Astrocyte of the spinal cord (primary cell): ENCODE measurements around the gene TRIM65.

Experiments used
- DNase-seq: peaks from one replicate; pipeline ENCODE4 v3.0.0; 2011; ENCODE audit warnings: low read depth, low spot score
- H3K4me3 ChIP-seq: 2 replicates; pipeline ENCODE4 v1.5.1; 2011; ENCODE audit warnings: low read depth, mild to moderate bottlenecking, low read length, moderate library complexity
- in situ Hi-C: cut with HindIII; loops from 2 replicates; pipeline ENCODE4 v1.10.0; 2017; ENCODE audit warnings: low sequenced_read_pairs
- TF ChIP-seq, protein P1 (sequence below): IDR thresholded peaks from 2 replicates; pipeline ENCODE4 v1.5.1; 2012; ENCODE audit warnings: low read depth, mild to moderate bottlenecking, low read length, inconsistent platforms

TRIM65 gene

GRCh38 chr17:75845933-75846691 lies 50.6 kb downstream of the TRIM65 start:
- TF ChIP-seq, protein P1, sequence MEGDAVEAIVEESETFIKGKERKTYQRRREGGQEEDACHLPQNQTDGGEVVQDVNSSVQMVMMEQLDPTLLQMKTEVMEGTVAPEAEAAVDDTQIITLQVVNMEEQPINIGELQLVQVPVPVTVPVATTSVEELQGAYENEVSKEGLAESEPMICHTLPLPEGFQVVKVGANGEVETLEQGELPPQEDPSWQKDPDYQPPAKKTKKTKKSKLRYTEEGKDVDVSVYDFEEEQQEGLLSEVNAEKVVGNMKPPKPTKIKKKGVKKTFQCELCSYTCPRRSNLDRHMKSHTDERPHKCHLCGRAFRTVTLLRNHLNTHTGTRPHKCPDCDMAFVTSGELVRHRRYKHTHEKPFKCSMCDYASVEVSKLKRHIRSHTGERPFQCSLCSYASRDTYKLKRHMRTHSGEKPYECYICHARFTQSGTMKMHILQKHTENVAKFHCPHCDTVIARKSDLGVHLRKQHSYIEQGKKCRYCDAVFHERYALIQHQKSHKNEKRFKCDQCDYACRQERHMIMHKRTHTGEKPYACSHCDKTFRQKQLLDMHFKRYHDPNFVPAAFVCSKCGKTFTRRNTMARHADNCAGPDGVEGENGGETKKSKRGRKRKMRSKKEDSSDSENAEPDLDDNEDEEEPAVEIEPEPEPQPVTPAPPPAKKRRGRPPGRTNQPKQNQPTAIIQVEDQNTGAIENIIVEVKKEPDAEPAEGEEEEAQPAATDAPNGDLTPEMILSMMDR: no peak
- no peak for DNase-seq
- in situ Hi-C loops: no loop called here
- no peak overlapping the region for H3K4me3 ChIP-seq

GRCh38 chr17:75845058-75845711 lies 51.6 kb downstream of the TRIM65 start:
- H3K4me3 ChIP-seq: no peak overlapping the region
- DNase-seq: peak; percentile 48
- TF ChIP-seq, protein P1: peak; percentile 75
- in situ Hi-C loops: no loop called here

DNA sequence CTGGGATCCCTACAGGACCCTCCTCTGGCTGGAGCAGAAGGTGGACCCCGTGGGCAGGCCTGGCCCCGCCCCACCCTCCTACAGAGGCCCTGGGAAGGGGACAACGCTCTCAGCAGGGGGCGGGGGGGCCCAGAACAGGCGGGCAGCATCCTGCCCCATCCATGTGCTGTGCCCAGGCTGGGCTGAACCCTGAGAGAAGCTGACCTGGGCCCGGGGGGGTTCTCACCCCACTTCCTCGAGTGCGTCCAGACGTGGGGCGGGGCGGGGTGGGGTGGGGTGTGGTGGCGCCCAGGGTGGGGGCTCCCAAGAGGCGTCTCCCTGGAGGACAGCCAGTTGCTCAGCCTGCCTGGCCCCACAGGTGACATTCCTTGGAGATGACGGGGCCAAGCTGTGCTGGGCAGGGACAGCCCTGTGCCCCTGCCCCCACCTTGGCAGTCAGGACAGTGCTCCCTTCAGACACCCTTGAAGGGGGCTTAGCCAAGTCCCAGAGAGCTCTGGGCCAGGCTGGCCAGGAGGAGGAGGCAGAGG lies 52.2 kb downstream of the TRIM65 start:
- no peak for DNase-seq
- in situ Hi-C loops: no loop called here
- H3K4me3 ChIP-seq: no peak overlapping the region
- TF ChIP-seq, protein P1: no peak

- TF ChIP-seq, protein P1: no peak
- no peak within 1 kb of the TSS for H3K4me3 ChIP-seq
- in situ Hi-C loops: no loop called here
- DNase-seq: no peak
Measured at GRCh38 chr17:75843577-75844529, 52.9 kb downstream of the TRIM65 start, which contains the start of gene UNC13D. TSS of gene UNC13D (minus strand) at chr17:75844404. CDS start at chr17:75844337, 67 bp downstream.

DNA sequence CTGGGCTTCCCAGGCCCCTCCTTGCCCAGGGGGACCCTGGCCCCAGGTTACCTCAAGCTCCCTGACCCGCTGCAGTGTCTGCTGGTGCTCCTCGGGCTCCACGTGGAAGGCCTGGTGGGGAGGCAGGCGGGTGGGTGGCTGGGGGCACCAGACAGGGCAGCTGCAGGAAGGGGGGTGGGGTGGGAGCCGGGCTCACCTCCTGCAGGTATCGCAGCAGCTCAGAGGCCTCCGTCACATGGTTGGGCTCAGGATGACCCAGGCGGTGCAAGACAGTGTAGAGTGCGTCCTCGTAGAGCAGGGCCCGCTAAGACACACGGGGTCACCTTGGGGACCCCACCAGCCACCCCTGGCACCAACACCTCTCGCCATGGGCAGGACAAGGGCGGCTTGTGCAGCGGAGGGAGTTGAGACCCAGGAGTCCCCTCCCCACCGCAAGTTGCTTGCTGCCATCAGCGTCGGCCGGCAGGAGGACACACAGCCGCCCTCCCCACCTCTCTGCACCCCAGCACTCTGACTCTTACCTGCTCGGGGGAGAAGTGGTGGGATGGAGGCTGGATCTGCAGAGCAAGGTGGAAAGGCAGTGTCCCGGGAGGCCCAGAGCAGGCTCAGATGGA lies 53.7 kb downstream of the TRIM65 start:
- no peak overlapping the region for H3K4me3 ChIP-seq
- no peak for DNase-seq
- TF ChIP-seq, protein P1: no peak
- in situ Hi-C loops: no loop called here

GRCh38 chr17:75842411-75842810 lies 54.3 kb downstream of the TRIM65 start:
- TF ChIP-seq, protein P1: no peak
- no peak overlapping the region for H3K4me3 ChIP-seq
- DNase-seq: no peak
- in situ Hi-C loops: no loop called here
